ENCODE data around the gene PRRG2. TPM values are rescaled to one million over a fixed set of nuclear protein-coding genes. Genes with fewer than 3 reads are reported as not detected.

Gene PRRG2
- total RNA-seq, 3 donors from 2014 or later, result 0.32 to 16.1 (median 10.2) TPM

DNA sequence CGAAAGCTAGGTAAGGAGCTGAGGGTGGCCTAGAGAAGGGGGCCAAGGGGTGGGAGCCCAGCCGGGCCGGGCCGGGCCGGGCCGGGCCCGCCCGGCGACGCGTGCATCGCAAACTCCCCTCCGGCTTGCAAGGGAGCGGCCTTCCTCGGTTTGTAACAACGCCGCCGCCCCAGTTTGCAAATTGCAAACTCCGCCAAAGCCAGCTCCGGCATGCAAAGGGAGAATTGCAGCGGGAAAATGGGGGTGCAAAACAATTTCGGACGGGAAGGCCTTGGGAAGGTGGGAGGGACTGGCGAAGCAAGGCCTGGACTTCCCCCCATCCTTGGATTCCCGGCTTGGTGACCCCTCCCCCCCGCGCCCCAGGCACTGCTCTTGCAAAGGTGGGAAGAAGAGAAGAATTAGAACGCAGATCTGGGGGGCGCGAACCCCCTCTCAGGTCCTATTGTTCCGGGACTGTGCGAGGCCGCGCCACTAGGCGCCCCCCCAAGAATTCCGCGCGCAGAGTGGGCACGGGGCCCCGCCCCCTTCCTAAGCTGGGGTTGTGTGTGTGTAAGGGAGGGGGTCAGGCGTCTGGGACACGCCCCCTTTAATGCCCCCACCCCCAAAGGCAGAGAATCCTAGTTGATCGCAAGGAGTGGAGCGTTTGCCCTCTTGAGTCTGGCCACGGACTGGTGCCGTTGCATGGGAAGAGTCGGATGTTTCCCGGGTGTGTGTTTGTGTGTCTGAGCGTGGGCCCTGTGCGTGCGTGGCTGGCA, 10.8 kb downstream of the PRRG2 start:
- TF ChIP-seq POLR2AphosphoS5 (IDR thresholded peaks at IDR 0.05), result no peak
- TF ChIP-seq, protein P1, sequence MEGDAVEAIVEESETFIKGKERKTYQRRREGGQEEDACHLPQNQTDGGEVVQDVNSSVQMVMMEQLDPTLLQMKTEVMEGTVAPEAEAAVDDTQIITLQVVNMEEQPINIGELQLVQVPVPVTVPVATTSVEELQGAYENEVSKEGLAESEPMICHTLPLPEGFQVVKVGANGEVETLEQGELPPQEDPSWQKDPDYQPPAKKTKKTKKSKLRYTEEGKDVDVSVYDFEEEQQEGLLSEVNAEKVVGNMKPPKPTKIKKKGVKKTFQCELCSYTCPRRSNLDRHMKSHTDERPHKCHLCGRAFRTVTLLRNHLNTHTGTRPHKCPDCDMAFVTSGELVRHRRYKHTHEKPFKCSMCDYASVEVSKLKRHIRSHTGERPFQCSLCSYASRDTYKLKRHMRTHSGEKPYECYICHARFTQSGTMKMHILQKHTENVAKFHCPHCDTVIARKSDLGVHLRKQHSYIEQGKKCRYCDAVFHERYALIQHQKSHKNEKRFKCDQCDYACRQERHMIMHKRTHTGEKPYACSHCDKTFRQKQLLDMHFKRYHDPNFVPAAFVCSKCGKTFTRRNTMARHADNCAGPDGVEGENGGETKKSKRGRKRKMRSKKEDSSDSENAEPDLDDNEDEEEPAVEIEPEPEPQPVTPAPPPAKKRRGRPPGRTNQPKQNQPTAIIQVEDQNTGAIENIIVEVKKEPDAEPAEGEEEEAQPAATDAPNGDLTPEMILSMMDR (IDR thresholded peaks at IDR 0.05), result no peak
- no peak for TF ChIP-seq POLR2A (IDR thresholded peaks at IDR 0.05)
- H3K9me3 ChIP-seq, result no peaks in the 10 kb centered on the region
- peak in 1 of 2 donors; percentile 37 for DNase-seq (ENCODE audit: low spot score in 2 of 2)
- H3K4me3 ChIP-seq, result peak overlapping the region; percentile 67 to 93 (median 77)
- peak overlapping the region; percentile 62 to 86 for H3K27ac ChIP-seq
- H3K36me3 ChIP-seq, result peaks cover 5% of the 10 kb centered on the region
- intact Hi-C loops (cut with DNase I; ENCODE audit: low total_unique reads), result no loop called here
- H3K4me1 ChIP-seq, result peaks cover 4 to 6% of the 10 kb centered on the region in 2 donors
- H3K27me3 ChIP-seq, result no peaks in the 10 kb centered on the region

DNA sequence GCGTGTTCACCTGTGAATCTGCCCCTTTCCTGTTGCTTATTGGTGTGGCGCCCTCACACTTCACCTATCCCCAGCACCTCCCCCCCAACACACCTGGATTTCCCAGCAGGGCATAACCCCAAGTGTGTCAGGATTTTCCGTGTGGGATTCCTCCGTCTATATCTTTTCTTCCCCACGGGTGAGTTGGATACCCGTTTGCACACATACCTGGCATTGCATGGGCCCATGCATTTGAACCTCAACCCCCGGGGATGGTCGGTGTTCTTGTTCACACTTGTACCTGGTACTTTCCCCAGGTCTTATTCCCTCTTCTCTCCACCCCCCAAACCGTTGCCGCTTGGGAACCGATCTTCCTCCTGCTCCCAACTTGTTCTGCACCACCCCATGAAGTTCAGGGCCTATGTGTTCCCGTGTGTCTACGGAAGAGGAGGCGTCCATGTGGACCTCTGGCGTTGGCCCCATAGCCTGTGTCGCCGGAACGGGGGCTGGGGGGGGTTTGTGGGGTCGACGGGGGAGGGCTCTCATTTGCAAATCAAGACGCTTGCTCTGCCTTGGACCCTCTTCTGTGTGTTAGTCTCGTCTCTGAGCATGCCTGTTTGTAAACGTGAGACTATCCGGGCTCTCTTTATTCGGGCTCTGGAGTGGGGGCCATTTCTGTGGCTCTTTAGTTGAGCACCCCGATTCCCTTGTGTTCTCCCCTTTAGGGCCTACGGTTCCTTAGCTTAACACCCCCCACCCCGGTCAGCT, 11.5 kb downstream of the PRRG2 start:
- no peak for DNase-seq (ENCODE audit: low spot score in 2 of 2)
- Histone ChIP-seq H3K27me3 (no peaks in the 10 kb centered on the region), H3K4me1 (peaks cover 4 to 6% of the 10 kb centered on the region in 2 donors), H3K36me3 (peaks cover 5% of the 10 kb centered on the region), H3K4me3 (peak overlapping the region; percentile 67 to 93 (median 77)), H3K27ac (peak overlapping the region; percentile 83 to 86), H3K9me3 (no peaks in the 10 kb centered on the region)
- intact Hi-C loops (cut with DNase I; ENCODE audit: low total_unique reads), result no loop called here
- TF ChIP-seq POLR2AphosphoS5 (IDR thresholded peaks at IDR 0.05) (no peak), POLR2A (IDR thresholded peaks at IDR 0.05) (no peak)
- TF ChIP-seq, protein P1 (IDR thresholded peaks at IDR 0.05), result no peak

DNA sequence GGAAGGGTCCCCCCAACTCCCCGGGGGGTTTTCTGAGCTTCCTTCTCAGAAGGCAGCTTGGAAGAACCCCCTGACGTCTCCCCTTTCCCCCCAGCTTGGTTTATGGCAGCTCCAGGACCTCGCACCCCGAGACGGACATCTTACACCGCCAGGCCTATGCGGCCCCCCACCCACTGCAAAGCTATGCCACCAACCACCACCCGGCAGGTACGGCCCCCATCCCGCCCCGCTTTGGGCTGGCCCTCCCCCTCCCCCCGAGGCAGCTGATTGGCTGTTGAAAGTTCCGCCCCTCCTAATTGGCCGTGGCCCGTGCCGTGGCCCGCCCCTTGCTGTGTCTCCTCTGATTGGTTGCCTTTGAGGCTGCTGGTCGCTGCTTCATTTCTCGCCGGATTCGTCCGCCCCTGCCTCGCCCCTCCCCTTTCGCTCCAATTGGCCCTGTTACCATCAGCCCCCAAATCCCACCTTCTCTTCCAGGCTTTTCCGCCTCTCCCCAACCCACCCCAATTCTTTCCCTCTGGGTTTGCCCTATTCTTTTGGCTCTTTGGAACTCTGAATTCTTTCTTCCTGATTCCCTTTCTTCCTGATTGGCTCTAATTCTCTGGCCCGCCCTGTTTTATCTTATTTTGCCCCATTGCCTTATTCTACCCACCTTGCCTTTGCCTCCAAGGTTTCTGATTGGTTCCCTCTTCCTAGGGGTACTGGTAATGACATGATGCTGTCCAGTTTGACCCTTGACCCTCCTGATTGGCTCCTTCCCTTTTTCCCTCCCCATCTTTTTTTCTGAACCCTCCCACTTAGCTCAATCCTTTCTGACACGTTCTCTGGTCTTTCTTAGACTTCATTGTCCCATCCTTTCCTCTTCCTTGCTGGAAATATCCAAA, 12.4 kb downstream of the PRRG2 start:
- peak overlapping the region; percentile 67 to 93 (median 77) for H3K4me3 ChIP-seq
- no peaks in the 10 kb centered on the region for H3K9me3 ChIP-seq
- H3K4me1 ChIP-seq, result peaks cover 4 to 6% of the 10 kb centered on the region in 2 donors
- intact Hi-C loops (cut with DNase I; ENCODE audit: low total_unique reads), result no loop called here
- H3K36me3 ChIP-seq, result peaks cover 5% of the 10 kb centered on the region
- H3K27ac ChIP-seq, result peak overlapping the region; percentile 83 to 86
- no peak for TF ChIP-seq POLR2A (IDR thresholded peaks at IDR 0.05)
- TF ChIP-seq POLR2AphosphoS5 (IDR thresholded peaks at IDR 0.05), result peak in 1 of 3 donors; percentile 23
- no peaks in the 10 kb centered on the region for H3K27me3 ChIP-seq
- DNase-seq (ENCODE audit: low spot score in 2 of 2), result peak; percentile 94 to 96

DNA sequence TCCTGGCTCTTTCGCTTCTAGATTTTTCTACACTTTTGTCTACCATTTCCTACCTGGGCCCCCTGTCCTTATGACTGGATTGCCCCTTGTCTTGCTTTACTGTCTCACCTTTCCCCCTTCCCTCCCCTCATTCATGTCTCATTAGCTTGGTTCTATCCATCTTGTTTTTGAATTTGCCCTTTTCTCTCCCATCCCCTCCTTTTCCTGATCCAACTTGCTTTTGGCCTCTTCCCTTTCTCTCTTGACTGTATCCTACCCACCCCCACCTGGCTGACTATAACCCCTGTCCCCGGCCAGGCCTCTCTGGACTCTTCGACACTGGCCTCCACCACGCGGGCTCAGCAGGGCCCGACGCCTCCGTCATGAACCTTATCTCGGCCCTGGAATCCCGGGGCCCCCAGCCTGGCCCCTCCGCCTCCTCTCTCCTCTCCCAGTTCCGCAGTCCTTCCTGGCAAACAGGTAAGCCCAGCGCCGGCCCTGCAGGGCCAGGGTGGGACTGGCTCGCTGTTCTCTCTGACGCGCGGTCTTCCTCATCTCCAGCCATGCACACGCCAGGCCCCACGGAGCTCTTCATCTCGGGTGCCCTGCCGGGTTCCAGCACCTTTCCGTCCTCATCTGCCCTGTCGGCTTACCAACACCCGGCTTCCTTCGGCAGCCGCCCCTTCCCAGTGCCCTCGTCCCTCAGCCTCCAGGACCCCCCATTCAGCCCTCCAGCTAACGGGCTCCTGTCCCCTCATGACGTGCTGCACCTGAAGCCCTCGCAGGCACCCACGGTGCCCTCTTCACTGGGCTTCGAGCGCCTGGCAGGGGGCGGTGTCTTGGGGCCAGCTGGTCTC, 13.3 kb downstream of the PRRG2 start:
- peaks cover 5% of the 10 kb centered on the region for H3K36me3 ChIP-seq
- no peak overlapping the region for H3K4me3 ChIP-seq
- peak overlapping the region; percentile 83 to 86 for H3K27ac ChIP-seq
- no peak for DNase-seq (ENCODE audit: low spot score in 2 of 2)
- H3K4me1 ChIP-seq, result peaks cover 4 to 6% of the 10 kb centered on the region in 2 donors
- H3K9me3 ChIP-seq, result no peaks in the 10 kb centered on the region
- H3K27me3 ChIP-seq, result no peaks in the 10 kb centered on the region
- TF ChIP-seq, protein P1 (IDR thresholded peaks at IDR 0.05), result no peak
- TF ChIP-seq POLR2AphosphoS5 (IDR thresholded peaks at IDR 0.05), result no peak
- no peak for TF ChIP-seq POLR2A (IDR thresholded peaks at IDR 0.05)
- intact Hi-C loops (cut with DNase I; ENCODE audit: low total_unique reads), result no loop called here
